Stomach (tissue), 9 donors: Measurements from ENCODE around the gene NRK. TPM values are rescaled to one million over a fixed set of nuclear protein-coding genes. Genes with fewer than 3 reads are reported as not detected.
"Not testable (repeated sequence)": the region's sequence is repeated elsewhere in the genome, so short reads cannot be mapped to it uniquely, and the experiment has no call there.

ENCODE experiments used
- DNase-seq, 2 donors: peaks; one replicate each; pipeline versions ENCODE4 v3.0.0 to v3.0.0-alpha.2; 2013 to 2019
- H3K27ac ChIP-seq, 5 donors: fragments of 200-600 bp in 4 of 5; sonication (generic) in 4 of 5; one replicate each; pipeline ENCODE4 v1.5.1; 2013 to 2019; ENCODE audit warnings: mild to moderate bottlenecking in 1 of 5, moderate library complexity in 1 of 5
- H3K27me3 ChIP-seq, 3 donors: fragments of 200-600 bp; sonication (generic); one replicate each; pipeline ENCODE4 v1.5.1; 2017 to 2019; ENCODE audit warnings: mixed run types in 1 of 3
- H3K36me3 ChIP-seq, 4 donors: fragments of 200-600 bp; sonication (generic); 1 replicate in 3 of 4; 2 replicates in 1 of 4; pipeline ENCODE4 v1.5.1; 2016 to 2019
- H3K4me1 ChIP-seq, 4 donors: fragments of 200-600 bp; sonication (generic); one replicate each; pipeline ENCODE4 v1.5.1; 2016 to 2019
- H3K4me3 ChIP-seq, 4 donors: fragments of 200-600 bp; sonication (generic) in 3 of 4; one replicate each; pipeline ENCODE4 v1.5.1; 2016 to 2019; ENCODE audit warnings: mild to moderate bottlenecking in 1 of 4
- H3K9me3 ChIP-seq, 4 donors: fragments of 200-600 bp; sonication (generic); one replicate each; pipeline ENCODE4 v1.5.1; 2016 to 2019
- EP300 ChIP-seq: sonication (generic); formaldehyde crosslinking; IDR thresholded peaks from one replicate; pipeline ENCODE4 v1.6.1; 2017; ENCODE audit warnings: antibody characterized with exemption
- POLR2A ChIP-seq, 4 donors: fragments of 450-650 bp; IDR thresholded peaks; one replicate each; pipeline ENCODE4 v1.6.1; 2016; ENCODE audit warnings: antibody characterized with exemption in 4 of 4, control low read depth in 2 of 4, mild to moderate bottlenecking in 1 of 4, moderate library complexity in 1 of 4
- POLR2AphosphoS5 ChIP-seq, 3 donors: sonication (generic); formaldehyde crosslinking; IDR thresholded peaks; one replicate each; pipeline ENCODE4 v1.6.1; 2016; ENCODE audit warnings: antibody characterized with exemption in 3 of 3
- WGBS, 5 donors: extraction: QIAGEN DNeasy Blood & Tissue Kit in 3 of 5; methylation state at CpG; one replicate each; pipeline versions ENCODE4 v1.1.5 to v1.1.7; 2013 to 2018; 5-methylcytosine and 5-hydroxymethylcytosine counted together
- intact Hi-C: fragments of 100-400 bp; cut with DNase I; formaldehyde crosslinking; loops from one replicate; pipeline ENCODE4 v1.15.1; 2023; ENCODE audit warnings: low total_unique reads
- polyA plus RNA-seq, 3 donors: library from polyadenylated mRNA; stranded (reverse); fragments of 200-250 nt; gene quantifications; one replicate each; pipeline ENCODE4 v1.2.3, GENCODE V29; 2013
- total RNA-seq, 5 donors: library from RNA; depleted of rRNA; stranded (reverse); fragments of >200 nt; gene quantifications; one replicate each; pipeline versions ENCODE4 v1.1.0 to v1.2.3, GENCODE V29; 2014 to 2016
- TF ChIP-seq, protein P1 (sequence below), 7 experiments: fragments of 450-650 bp in 4 of 7; fragments of 200-600 bp in 3 of 7; sonication (generic) in 3 of 7; IDR thresholded peaks; one replicate each; pipeline ENCODE4 v1.5.1; 2016 to 2019; ENCODE audit warnings: antibody characterized with exemption in 7 of 7, control low read depth in 2 of 7, mild to moderate bottlenecking in 1 of 7
- donor health status: healthy with polysubstance abuse.
- donor health status: Bipolar disorder and iron deficiency.
- donor health status: healthy.

NRK gene
- total and polyA plus RNA-seq, 8 donors, result under 0.01 to 53.8 (median 0.29) TPM; not detected in 1

DNA sequence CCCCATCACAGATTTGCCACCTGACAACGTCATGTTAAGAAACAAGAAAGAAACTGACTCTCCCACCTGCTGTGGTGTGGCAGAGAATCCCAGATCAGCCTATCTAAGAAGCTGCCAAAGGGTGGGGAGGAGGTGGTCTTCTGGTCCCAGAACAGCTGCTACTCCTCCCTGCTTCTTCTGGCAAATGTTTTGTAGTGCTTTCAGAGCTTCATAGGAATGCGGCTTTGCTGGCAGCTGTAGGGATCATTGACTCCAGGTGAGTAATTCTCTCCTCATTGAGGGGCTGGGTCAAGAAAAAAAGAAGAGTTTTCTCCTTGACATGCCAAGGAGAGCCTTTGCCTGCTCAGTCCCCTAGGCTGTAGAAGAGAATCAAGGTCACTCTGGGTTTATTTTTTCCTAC lies 23.3 kb downstream of the NRK start:
- Histone ChIP-seq H3K4me1 (no peaks in the 10 kb centered on the region), H3K27me3 (peaks cover 0 to 11% (median 0%) of the 10 kb centered on the region in 3 donors), H3K27ac (no peak overlapping the region), H3K9me3 (peaks cover 0 to 12% (median 0%) of the 10 kb centered on the region in 4 donors), H3K36me3 (no peaks in the 10 kb centered on the region), H3K4me3 (no peak overlapping the region)
- intact Hi-C loops, result no loop called here
- DNase-seq, result no peak
- TF ChIP-seq EP300, result no peak
- TF ChIP-seq POLR2AphosphoS5 (IDR thresholded peaks at IDR 0.05), result no peak
- no peak for TF ChIP-seq POLR2A (IDR thresholded peaks at IDR 0.05)
- TF ChIP-seq, protein P1, sequence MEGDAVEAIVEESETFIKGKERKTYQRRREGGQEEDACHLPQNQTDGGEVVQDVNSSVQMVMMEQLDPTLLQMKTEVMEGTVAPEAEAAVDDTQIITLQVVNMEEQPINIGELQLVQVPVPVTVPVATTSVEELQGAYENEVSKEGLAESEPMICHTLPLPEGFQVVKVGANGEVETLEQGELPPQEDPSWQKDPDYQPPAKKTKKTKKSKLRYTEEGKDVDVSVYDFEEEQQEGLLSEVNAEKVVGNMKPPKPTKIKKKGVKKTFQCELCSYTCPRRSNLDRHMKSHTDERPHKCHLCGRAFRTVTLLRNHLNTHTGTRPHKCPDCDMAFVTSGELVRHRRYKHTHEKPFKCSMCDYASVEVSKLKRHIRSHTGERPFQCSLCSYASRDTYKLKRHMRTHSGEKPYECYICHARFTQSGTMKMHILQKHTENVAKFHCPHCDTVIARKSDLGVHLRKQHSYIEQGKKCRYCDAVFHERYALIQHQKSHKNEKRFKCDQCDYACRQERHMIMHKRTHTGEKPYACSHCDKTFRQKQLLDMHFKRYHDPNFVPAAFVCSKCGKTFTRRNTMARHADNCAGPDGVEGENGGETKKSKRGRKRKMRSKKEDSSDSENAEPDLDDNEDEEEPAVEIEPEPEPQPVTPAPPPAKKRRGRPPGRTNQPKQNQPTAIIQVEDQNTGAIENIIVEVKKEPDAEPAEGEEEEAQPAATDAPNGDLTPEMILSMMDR (IDR thresholded peaks at IDR 0.05), result no peak
- WGBS, 5 donors, result 30 to 69% (median 40%) methylated on average over 1 to 2 of the region's 2 CpGs

DNA sequence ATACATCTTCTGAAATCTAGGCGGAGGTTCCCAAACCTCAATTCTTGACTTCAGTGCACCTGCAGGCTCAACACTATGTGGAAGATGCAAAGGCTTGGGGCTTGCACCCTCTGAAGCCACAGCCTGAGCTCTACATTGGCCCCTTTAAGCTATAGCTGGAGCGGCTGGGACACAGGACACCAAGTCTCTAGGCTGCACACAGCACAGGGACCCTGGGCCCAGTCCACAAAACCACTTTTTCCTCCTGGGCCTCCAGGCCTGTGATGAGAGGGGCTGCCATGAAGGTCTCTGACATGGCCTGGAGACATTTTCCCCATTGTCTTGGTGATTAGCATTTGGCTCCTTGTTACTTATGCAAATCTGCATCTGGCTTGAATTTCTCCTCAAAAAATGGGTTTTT lies 27.8 kb downstream of the NRK start:
- Histone ChIP-seq H3K27me3 (peaks cover 0 to 11% (median 0%) of the 10 kb centered on the region in 3 donors), H3K9me3 (peaks cover 0 to 13% (median 0%) of the 10 kb centered on the region in 4 donors)
- H3K36me3 ChIP-seq, intact Hi-C loops, H3K4me1 ChIP-seq, H3K4me3 ChIP-seq, DNase-seq, H3K27ac ChIP-seq: not testable (repeated sequence)
- WGBS, 5 donors, result 83 to 100% (median 89%) methylated on average over 2 of the region's 2 CpGs

DNA sequence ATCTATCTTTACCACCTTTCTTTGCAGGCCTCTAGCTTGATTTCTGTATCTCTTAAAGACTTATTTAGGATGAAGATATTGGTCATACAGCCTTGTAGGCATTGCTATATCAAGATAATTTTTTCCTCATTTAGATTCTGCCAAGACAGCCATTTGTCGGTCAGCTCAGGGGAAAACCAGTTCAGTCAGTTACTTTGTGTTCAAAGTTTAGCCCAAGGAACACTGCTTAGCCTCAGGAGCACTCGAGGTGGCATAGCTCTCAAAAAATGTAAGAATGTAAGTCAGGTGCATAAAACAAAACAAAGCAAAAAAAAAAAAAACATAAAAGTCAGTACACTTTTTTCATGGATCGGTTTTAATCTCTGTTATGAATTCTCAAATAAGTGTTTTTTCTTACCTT lies 43.4 kb downstream of the NRK start:
- Histone ChIP-seq H3K9me3 (no peaks in the 10 kb centered on the region), H3K27me3 (peaks cover 0 to 4% (median 0%) of the 10 kb centered on the region in 3 donors), H3K4me3 (no peak overlapping the region), H3K36me3 (no peaks in the 10 kb centered on the region), H3K4me1 (no peaks in the 10 kb centered on the region), H3K27ac (no peak overlapping the region)
- WGBS, 5 donors, result 41 to 64% (median 43%) methylated on average over 3 of the region's 3 CpGs
- TF ChIP-seq POLR2A (IDR thresholded peaks at IDR 0.05), result no peak
- intact Hi-C loops, result no loop called here
- peak in 1 of 2 donors; percentile 2 for DNase-seq

DNA sequence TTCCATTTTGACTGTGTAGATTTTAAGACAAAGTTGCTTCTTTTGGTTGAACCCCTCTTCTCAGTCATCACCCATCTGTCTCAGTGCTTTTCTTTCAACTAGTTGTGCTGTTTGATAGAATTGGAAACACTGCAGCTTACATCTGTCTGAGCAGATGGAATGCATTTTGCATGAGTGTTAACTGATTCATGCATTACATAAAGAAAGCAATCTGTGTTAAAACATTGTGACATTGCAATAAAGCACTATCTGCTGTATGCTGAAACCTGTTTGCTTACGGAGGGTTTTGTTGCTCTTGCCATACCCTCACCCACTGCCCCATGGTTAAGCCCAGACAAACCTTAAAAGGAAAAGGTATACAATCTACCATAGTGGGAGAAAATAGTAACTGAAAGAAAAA lies 47.4 kb downstream of the NRK start:
- no peaks in the 10 kb centered on the region for H3K9me3 ChIP-seq
- no peak overlapping the region for H3K27ac ChIP-seq
- 46 to 81% (median 58%) methylated on average over 1 of the region's 1 CpG for WGBS, 5 donors
- no peak for DNase-seq
- no peak overlapping the region for H3K4me3 ChIP-seq
- no peak for TF ChIP-seq POLR2A (IDR thresholded peaks at IDR 0.05)
- TF ChIP-seq POLR2AphosphoS5 (IDR thresholded peaks at IDR 0.05), result no peak
- TF ChIP-seq, protein P1 (IDR thresholded peaks at IDR 0.05), result no peak
- no peak for TF ChIP-seq EP300
- intact Hi-C loops, result no loop called here
- H3K27me3 ChIP-seq, result peaks cover 0 to 4% (median 0%) of the 10 kb centered on the region in 3 donors
- H3K36me3 ChIP-seq, result no peaks in the 10 kb centered on the region
- no peaks in the 10 kb centered on the region for H3K4me1 ChIP-seq

DNA sequence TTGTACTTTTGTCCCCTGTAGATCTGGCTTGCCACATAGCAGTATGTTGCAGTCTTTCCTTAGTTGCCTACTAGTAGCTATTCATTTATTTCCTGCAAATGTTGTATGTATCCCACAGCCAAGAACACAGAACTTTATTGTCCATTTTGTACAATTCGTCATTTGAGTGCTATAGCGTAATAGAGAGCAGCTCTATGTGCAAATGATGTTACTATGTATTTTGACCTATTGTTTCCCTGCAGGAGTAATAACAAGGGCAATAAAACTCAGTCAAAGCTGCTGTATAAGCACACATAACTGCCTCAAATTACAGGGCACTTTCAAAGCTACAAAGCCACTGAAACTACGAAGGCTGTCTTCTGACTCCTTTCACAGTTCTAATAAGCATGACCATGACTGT lies 48.1 kb downstream of the NRK start:
- Histone ChIP-seq H3K27me3 (no peaks in the 10 kb centered on the region), H3K4me3 (no peak overlapping the region), H3K27ac (no peak overlapping the region), H3K36me3 (no peaks in the 10 kb centered on the region), H3K9me3 (no peaks in the 10 kb centered on the region), H3K4me1 (no peaks in the 10 kb centered on the region)
- intact Hi-C loops, result no loop called here
- 73 to 82% (median 79%) methylated on average over 3 of the region's 3 CpGs for WGBS, 5 donors
- TF ChIP-seq EP300, result no peak
- TF ChIP-seq, protein P1 (IDR thresholded peaks at IDR 0.05), result no peak
- no peak for TF ChIP-seq POLR2A (IDR thresholded peaks at IDR 0.05)
- TF ChIP-seq POLR2AphosphoS5 (IDR thresholded peaks at IDR 0.05), result no peak
- DNase-seq, result no peak
